GM18520 (cell line): ENCODE measurements around the gene TRMT11.
"Not testable (repeated sequence)": the region's sequence is repeated elsewhere in the genome, so short reads cannot be mapped to it uniquely, and the experiment has no call there.

Experiments
- ATAC-seq: cut with Tn5 transposase; IDR thresholded peaks from one replicate; pipeline ENCODE4 v1.9.1; 2021; ENCODE audit not compliant: unreplicated experiment

The TRMT11 gene

GRCh38 chr6:125986301-125987025 lies at the start of gene TRMT11:
TRMT11 (plus strand) TSS chr6:125986540; CDS start chr6:125986551, 11 bp downstream.
- ATAC-seq, result peak; percentile 95

GRCh38 chr6:125939026-125939425 lies 47.3 kb upstream of the TRMT11 start:
- ATAC-seq, result no peak

- no peak for ATAC-seq
Observed at GRCh38 chr6:125939791-125940190, 46.5 kb upstream of the TRMT11 start.

GRCh38 chr6:125940247-125941041 lies 45.9 kb upstream of the TRMT11 start:
- ATAC-seq, result no peak

- ATAC-seq, result no peak
Observed at GRCh38 chr6:125942672-125943527, 43.4 kb upstream of the TRMT11 start.

- no peak for ATAC-seq
Observed at GRCh38 chr6:125943528-125944433, 42.6 kb upstream of the TRMT11 start.

GRCh38 chr6:125944434-125944816 lies 41.9 kb upstream of the TRMT11 start:
- ATAC-seq, result no peak

- ATAC-seq, result no peak
Observed at GRCh38 chr6:125944896-125945295, 41.4 kb upstream of the TRMT11 start.

- ATAC-seq, result no peak
Observed at GRCh38 chr6:125945378-125946141, 40.8 kb upstream of the TRMT11 start.

GRCh38 chr6:125947615-125948014 lies 38.7 kb upstream of the TRMT11 start:
- ATAC-seq, result no peak

GRCh38 chr6:125948455-125948854 lies 37.9 kb upstream of the TRMT11 start:
- no peak for ATAC-seq

GRCh38 chr6:125949069-125949468 lies 37.3 kb upstream of the TRMT11 start:
- no peak for ATAC-seq

- no peak for ATAC-seq
Observed at GRCh38 chr6:125950293-125950692, 36.0 kb upstream of the TRMT11 start.

GRCh38 chr6:125950716-125951115 lies 35.6 kb upstream of the TRMT11 start:
- not testable (repeated sequence) for ATAC-seq

GRCh38 chr6:125951323-125951722 lies 35.0 kb upstream of the TRMT11 start:
- ATAC-seq, result no peak

GRCh38 chr6:125952764-125953501 lies 33.4 kb upstream of the TRMT11 start:
- no peak for ATAC-seq

- no peak for ATAC-seq
Observed at GRCh38 chr6:125953502-125953875, 32.9 kb upstream of the TRMT11 start.

- no peak for ATAC-seq
Observed at GRCh38 chr6:125954735-125955339, 31.5 kb upstream of the TRMT11 start.

- ATAC-seq, result no peak
Observed at GRCh38 chr6:125955973-125956372, 30.4 kb upstream of the TRMT11 start.
